T47D (cell line): ENCODE measurements around the gene PCDHGA9.
"Not testable (repeated sequence)": the region's sequence is repeated elsewhere in the genome, so short reads cannot be mapped to it uniquely, and the experiment has no call there.

Source experiments
- DNase-seq, 2 experiments: peaks; one replicate each; pipeline versions ENCODE4 v3.0.0 to v3.0.0-alpha.2; 2011 to 2012; ENCODE audit warnings: low read depth in 1 of 2, low spot score in 1 of 2
- JUND ChIP-seq: IDR thresholded peaks from 2 replicates; pipeline ENCODE4 v1.6.1; 2012; ENCODE audit warnings: low read depth
- in situ Hi-C: cut with HindIII; loops from 2 replicates; pipeline ENCODE4 v1.10.0; 2016; ENCODE audit warnings: low sequenced_read_pairs, low pct_unique_long_range_greater_than_20kb

The PCDHGA9 gene

DNA sequence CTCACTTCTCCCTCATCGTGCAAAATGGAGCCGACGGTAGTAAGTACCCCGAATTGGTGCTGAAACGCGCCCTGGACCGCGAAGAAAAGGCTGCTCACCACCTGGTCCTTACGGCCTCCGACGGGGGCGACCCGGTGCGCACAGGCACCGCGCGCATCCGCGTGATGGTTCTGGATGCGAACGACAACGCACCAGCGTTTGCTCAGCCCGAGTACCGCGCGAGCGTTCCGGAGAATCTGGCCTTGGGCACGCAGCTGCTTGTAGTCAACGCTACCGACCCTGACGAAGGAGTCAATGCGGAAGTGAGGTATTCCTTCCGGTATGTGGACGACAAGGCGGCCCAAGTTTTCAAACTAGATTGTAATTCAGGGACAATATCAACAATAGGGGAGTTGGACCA is 28.7 kb downstream of the PCDHGA9 start:
- in situ Hi-C loops: no loop called here
- DNase-seq: no peak
- TF ChIP-seq JUND: no peak

DNA sequence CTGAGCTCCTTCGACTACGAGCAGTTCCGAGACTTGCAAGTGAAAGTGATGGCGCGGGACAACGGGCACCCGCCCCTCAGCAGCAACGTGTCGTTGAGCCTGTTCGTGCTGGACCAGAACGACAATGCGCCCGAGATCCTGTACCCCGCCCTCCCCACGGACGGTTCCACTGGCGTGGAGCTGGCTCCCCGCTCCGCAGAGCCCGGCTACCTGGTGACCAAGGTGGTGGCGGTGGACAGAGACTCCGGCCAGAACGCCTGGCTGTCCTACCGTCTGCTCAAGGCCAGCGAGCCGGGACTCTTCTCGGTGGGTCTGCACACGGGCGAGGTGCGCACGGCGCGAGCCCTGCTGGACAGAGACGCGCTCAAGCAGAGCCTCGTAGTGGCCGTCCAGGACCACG is 29.7 kb downstream of the PCDHGA9 start:
- in situ Hi-C loops: not testable (repeated sequence)

DNA sequence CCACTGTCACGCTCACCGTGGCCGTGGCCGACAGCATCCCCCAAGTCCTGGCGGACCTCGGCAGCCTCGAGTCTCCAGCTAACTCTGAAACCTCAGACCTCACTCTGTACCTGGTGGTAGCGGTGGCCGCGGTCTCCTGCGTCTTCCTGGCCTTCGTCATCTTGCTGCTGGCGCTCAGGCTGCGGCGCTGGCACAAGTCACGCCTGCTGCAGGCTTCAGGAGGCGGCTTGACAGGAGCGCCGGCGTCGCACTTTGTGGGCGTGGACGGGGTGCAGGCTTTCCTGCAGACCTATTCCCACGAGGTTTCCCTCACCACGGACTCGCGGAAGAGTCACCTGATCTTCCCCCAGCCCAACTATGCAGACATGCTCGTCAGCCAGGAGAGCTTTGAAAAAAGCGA is 30.1 kb downstream of the PCDHGA9 start:
- in situ Hi-C loops, DNase-seq: not testable (repeated sequence)

More for the DNA sequence above, 29.7 kb downstream of the PCDHGA9 start:
- not testable (repeated sequence) for DNase-seq

DNA sequence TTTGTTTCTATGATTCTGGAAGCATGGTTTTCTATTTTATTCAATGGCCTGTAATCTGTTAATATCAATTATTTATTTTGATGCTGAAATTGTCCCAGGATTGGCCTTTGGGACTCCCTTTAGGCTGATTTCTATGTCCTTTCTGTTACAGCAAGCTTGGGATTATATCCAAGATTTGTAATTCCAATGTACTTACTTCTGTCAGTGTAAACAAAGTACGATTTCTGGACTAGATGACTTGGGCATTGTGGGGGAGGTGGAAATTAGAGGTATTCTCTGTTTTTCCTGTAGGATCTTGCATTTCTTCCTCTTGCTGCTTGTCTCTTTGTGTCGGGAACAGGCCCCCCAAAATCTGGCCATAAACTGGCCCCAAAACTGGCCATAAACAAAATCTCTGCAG is 31.4 kb downstream of the PCDHGA9 start:
- DNase-seq: no peak
- in situ Hi-C loops: no loop called here
- no peak for TF ChIP-seq JUND

DNA sequence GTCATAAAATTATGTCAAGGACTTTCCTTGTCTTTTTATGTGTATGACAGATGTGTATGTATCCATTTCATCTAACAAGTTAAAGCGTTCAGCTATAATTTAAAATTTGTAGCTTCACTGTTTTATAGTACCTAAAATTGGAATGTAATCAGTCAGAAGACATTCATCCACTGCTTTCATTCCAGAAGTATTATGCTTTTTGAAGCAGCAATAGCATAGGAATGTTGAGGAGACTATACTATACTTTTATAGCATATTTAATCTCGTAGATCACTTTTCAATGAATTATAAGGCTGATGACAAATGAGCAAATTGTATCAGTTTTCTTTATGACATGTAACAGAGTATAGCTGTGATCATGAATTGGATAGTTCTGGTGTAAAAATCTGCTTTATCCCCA is 34.6 kb downstream of the PCDHGA9 start:
- DNase-seq: no peak
- in situ Hi-C loops: no loop called here
- TF ChIP-seq JUND: no peak

DNA sequence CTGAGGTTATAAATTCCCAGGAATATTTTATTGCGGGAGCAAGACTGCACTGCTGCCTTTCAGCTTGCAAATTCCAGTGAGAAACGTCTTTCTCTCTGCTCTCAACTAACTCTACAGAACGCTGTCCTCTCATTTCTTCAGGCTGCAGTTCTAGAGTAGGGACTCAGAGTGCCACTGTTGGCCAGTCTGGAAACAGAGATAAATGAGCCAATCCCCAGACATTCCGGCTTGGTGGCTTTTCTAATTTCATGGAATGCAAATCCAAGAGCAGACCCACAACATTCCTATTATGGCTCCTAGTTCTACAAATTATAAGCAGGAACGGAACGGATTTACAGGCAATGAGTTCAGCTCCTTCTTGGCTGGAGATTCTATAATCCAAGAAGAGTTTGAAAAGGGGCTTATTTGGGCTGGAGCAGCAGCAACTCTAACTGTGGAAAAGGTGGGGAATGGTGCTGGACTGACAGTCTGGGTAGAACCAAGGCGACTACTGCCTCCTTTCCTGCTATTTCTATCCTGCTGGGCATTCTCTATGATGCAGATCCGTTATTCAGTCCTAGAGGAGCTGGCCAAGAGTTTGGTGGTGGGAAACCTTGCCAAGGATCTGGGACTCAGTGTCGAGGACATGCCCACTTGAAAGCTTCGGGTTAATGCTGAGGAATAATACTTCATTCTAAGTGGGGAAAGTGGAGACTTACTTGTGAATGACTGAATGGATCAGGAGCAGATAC is 37.0 kb downstream of the PCDHGA9 start:
- peak in 1 of 2 experiments; percentile 89 for DNase-seq
- TF ChIP-seq JUND: no peak

DNA sequence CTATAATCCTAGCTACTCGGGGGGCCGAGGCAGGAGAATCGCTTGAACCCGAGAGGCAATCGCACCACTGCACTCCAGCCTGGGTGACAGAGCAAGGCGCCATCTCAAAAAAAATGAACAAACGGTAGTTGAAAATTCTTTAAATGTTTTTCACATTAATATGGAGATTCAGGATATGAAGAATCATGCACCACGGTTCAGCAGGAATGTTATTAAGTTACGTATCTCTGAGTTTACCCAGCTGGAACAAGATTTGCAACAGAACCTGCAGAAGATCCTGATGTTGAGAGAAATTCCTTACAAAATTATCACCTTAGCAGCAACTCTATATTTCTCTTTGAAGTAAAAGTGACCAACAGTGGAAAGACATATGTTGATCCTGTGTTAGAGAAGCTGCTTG is 37.8 kb downstream of the PCDHGA9 start:
- TF ChIP-seq JUND: no peak
- no peak for DNase-seq
- in situ Hi-C loops: no loop called here

More for the DNA sequence above, 37.0 kb downstream of the PCDHGA9 start:
- in situ Hi-C loops: no loop called here

DNA sequence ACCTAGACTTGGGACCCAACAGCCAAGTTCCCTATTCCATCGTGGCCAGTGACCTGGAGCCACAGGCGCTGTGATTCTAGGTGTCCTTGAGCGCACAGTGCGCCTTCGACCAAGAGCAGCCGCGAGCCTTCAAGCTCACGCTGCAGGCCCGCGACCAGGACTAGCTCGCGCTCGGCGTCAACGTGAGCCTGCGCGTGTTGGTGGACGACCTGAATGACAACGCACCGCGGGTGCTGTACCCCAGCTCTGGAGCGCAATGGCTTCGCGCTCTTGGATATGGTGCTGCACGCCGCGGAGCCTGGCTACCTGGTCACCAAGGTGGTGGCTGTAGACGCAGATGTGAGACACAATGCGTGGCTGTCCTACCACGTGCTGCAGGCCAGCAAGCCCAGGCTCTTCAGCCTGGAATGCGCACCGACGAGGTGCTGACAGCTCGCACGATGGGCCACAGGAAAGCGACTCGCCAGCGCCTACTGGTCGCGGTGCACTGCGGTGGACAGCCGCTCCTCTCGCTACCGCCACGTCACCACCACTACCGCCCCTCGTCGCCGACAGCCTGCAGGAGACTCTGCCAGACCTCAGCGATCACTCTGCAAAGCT is 39.1 kb downstream of the PCDHGA9 start:
- DNase-seq: no peak
- in situ Hi-C loops: no loop called here
- no peak for TF ChIP-seq JUND
